GM06990 (cell line): ENCODE results near the gene HLCS.

Experiments used
- DNase-seq: peaks from one replicate; pipeline ENCODE4 v3.0.0-alpha.2; 2011; ENCODE audit not compliant: insufficient read length; ENCODE audit errors: extremely low read depth
- H3K27me3 ChIP-seq: replicated peaks from 2 replicates; pipeline ENCODE4 v1.6.0; 2011; ENCODE audit warnings: low read length; ENCODE audit not compliant: control insufficient read depth, insufficient read depth
- H3K36me3 ChIP-seq: 2 replicates; pipeline ENCODE4 v1.5.1; 2011; ENCODE audit warnings: low read length; ENCODE audit not compliant: control insufficient read depth, insufficient read depth
- H3K4me3 ChIP-seq: replicated peaks from 2 replicates; pipeline ENCODE4 v1.5.1; 2011; ENCODE audit warnings: low read depth, mild to moderate bottlenecking, control low read depth, low read length
- TF ChIP-seq, protein P1 (sequence below): IDR thresholded peaks from 2 replicates; pipeline ENCODE4 v1.5.1; 2011; ENCODE audit warnings: low read length, control low read depth, mild to moderate bottlenecking, inconsistent platforms; ENCODE audit not compliant: insufficient read depth, poor library complexity, severe bottlenecking

HLCS gene

GRCh38 chr21:36981977-36982700 lies 15.7 kb upstream of the HLCS start:
- H3K27me3 ChIP-seq = no peaks in the 10 kb centered on the region
- H3K4me3 ChIP-seq = no peak overlapping the region
- no peak for DNase-seq
- TF ChIP-seq, protein P1, sequence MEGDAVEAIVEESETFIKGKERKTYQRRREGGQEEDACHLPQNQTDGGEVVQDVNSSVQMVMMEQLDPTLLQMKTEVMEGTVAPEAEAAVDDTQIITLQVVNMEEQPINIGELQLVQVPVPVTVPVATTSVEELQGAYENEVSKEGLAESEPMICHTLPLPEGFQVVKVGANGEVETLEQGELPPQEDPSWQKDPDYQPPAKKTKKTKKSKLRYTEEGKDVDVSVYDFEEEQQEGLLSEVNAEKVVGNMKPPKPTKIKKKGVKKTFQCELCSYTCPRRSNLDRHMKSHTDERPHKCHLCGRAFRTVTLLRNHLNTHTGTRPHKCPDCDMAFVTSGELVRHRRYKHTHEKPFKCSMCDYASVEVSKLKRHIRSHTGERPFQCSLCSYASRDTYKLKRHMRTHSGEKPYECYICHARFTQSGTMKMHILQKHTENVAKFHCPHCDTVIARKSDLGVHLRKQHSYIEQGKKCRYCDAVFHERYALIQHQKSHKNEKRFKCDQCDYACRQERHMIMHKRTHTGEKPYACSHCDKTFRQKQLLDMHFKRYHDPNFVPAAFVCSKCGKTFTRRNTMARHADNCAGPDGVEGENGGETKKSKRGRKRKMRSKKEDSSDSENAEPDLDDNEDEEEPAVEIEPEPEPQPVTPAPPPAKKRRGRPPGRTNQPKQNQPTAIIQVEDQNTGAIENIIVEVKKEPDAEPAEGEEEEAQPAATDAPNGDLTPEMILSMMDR = no peak
- no peaks in the 10 kb centered on the region for H3K36me3 ChIP-seq

DNA sequence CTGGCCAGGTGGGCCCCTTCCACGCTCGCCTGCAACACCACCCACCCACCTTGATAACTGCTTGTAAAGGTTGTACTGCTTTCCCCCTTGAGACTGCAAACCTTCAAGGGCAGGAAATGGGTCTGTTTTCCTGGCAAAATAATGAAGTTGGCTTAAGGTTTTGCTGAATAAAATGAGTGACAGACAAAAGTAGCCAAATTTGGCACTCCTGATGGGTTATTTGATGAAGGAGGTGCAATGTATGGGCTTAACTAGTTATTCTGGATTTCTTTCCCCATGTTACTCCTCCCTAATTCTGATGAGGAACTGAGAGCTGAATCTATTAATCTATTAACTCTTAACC lies 14.6 kb upstream of the HLCS start:
- no peak for DNase-seq
- H3K4me3 ChIP-seq = peak overlapping the region; percentile 50

GRCh38 chr21:36980280-36981048 lies 14.0 kb upstream of the HLCS start:
- H3K4me3 ChIP-seq = peak overlapping the region; percentile 50
- DNase-seq = peak; percentile 41
- no peaks in the 10 kb centered on the region for H3K27me3 ChIP-seq
- TF ChIP-seq, protein P1 = no peak
- no peaks in the 10 kb centered on the region for H3K36me3 ChIP-seq

More for the DNA sequence above, 14.6 kb upstream of the HLCS start:
- H3K36me3 ChIP-seq = no peaks in the 10 kb centered on the region
- H3K27me3 ChIP-seq = no peaks in the 10 kb centered on the region
- TF ChIP-seq, protein P1 = no peak

DNA sequence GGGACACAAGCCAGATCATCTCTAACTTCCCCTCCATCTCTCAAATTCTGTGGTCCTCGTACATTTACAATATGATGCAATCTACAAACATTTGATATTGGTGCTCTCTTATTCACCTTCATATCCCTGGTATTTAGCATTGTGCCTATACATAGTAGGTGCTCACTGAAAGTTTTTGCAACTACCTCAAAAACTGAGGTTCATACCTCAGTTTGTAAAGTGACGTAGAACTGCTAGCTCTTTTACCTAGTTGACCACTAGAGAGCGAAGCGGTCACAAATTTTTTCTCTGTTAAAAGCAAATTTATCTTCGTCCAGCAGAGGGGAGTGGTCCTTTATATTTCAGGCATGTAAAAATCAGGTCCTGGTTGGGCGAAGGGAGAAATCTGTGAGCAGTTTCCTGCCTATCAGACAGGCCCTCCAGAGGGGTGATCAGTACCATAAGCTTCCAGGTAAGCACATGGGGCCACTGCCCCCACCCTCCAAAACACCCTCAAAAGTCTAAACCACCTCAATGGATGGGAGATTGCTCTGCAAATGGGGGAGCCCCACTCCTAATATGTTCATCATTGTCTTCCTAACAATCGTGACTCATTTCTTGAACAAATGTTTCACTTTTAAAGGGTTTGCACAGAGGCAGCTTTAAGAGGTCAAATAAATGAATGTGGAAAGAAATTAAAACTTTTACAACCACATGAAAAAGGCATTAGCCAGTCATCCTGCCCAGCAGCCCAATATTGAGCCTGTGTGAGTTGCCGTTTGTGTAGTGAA lies 10.6 kb upstream of the HLCS start:
- TF ChIP-seq, protein P1 = peak; percentile 67
- Histone ChIP-seq H3K36me3 (no peaks in the 10 kb centered on the region), H3K27me3 (no peaks in the 10 kb centered on the region), H3K4me3 (no peak overlapping the region)
- peak; percentile 65 for DNase-seq

DNA sequence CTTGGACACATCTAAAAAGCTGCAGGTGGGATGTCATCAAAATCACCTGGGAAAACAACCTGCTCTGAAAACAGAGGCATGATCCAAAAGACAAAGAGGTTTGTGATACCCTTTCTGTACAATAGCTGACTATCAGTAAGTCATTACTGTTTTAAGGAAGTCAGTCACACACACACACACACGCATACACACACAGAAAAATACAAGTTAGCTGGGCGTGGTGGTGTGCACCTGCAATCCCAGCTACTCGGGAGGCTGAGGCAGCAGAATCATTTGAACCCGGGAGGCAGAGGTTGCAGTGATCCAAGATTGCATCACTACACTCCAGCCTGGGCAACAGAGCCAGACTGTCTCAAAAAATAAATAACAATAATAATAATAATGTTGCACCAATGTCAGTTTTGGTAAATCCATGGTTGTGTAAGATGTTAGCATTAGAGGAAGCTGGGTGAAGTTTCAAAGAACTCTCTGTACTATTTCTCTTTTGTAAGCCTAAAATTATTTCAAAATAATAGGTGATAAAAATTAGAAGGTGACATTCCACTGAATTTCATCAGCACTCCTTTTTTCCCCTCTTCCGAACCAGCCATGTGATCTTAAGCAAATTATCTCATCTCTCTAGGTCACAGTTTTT lies 9.9 kb upstream of the HLCS start:
- H3K4me3 ChIP-seq = no peak overlapping the region
- TF ChIP-seq, protein P1 = no peak
- no peak for DNase-seq
- H3K36me3 ChIP-seq = no peaks in the 10 kb centered on the region
- H3K27me3 ChIP-seq = no peaks in the 10 kb centered on the region
